ENCODE measurements around the gene HINT1. TPM values are rescaled to one million over a fixed set of nuclear protein-coding genes. Genes with fewer than 3 reads are reported as not detected.

Gene HINT1
- total and polyA plus RNA-seq, 7 donors: 205 to 441 (median 280) TPM

DNA sequence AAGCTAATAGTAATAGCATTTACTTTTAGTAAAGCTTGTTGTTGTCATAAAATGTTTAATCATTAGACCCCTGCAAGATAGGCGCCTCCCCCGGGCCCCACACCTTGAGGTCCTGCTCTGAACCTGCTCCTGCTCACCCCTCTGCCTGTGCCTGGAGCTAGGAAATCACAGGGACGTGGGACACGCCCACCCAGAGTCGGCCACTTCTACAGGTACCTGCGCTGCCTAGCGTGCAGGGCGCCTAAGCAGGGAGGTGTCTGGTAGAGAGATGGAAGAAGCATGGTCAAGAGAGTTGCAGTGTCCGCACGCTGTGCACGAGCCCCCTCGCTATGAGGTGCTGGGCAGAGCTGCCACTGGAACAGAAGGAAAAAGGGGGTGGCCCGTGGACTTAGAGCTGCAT is 52.6 kb downstream of the HINT1 start:
- no peak for DNase-seq
- no peak for TF ChIP-seq CTCF (IDR thresholded peaks at IDR 0.05)
- ATAC-seq: no peak
- Histone ChIP-seq H3K4me3 (no peak overlapping the region), H3K4me1 (no peaks in the 10 kb centered on the region), H3K27me3 (ENCODE audit: insufficient read depth in 3 of 3, low read length in 2 of 3) (no peaks in the 10 kb centered on the region), H3K36me3 (ENCODE audit: insufficient read depth in 1 of 2, low read depth in 1 of 2) (no peaks in the 10 kb centered on the region), H3K9me3 (no peaks in the 10 kb centered on the region), H3K27ac (no peak overlapping the region)
- 72 to 80% (median 78%) methylated on average over 13 of the region's 13 CpGs for WGBS, 3 donors
- intact Hi-C loops (cut with DNase I): loop anchor here (5.0 to 10.0 kb wide), 4 partner anchors 998 to 1340 kb away; partner anchors contain the start of gene CHSY3 (in 2 of the 2)

- no peak for DNase-seq
- WGBS, 3 donors: 25 to 33% (median 29%) methylated on average over 5 of the region's 5 CpGs
- no peaks in the 10 kb centered on the region for H3K27me3 ChIP-seq (ENCODE audit: insufficient read depth in 3 of 3, low read length in 2 of 3)
- H3K9me3 ChIP-seq: no peaks in the 10 kb centered on the region
- no peak for TF ChIP-seq CTCF (IDR thresholded peaks at IDR 0.05)
- H3K4me1 ChIP-seq: no peaks in the 10 kb centered on the region
- no peak overlapping the region for H3K27ac ChIP-seq
- no peak overlapping the region for H3K4me3 ChIP-seq
- H3K36me3 ChIP-seq (ENCODE audit: insufficient read depth in 1 of 2, low read depth in 1 of 2): no peaks in the 10 kb centered on the region
- no peak for ATAC-seq
- intact Hi-C loops (cut with DNase I): loop anchor here (5.0 to 10.0 kb wide), 4 partner anchors 995 to 1338 kb away; partner anchors contain the start of gene CHSY3 (in 2 of the 2)
Observed at GRCh38 chr5:131110256-131110594, 54.8 kb downstream of the HINT1 start.

GRCh38 chr5:131109540-131110255 is 55.4 kb downstream of the HINT1 start:
- DNase-seq (no peak), ATAC-seq (peak in 1 of 4 donors; percentile 65)
- Histone ChIP-seq H3K27me3 (ENCODE audit: insufficient read depth in 3 of 3, low read length in 2 of 3) (no peaks in the 10 kb centered on the region), H3K27ac (no peak overlapping the region), H3K4me1 (no peaks in the 10 kb centered on the region), H3K36me3 (ENCODE audit: insufficient read depth in 1 of 2, low read depth in 1 of 2) (no peaks in the 10 kb centered on the region), H3K9me3 (no peaks in the 10 kb centered on the region), H3K4me3 (no peak overlapping the region)
- peak; percentile 69 for TF ChIP-seq CTCF (IDR thresholded peaks at IDR 0.05)
- 35 to 42% (median 41%) methylated on average over 2 of the region's 2 CpGs for WGBS, 3 donors
- intact Hi-C loops (cut with DNase I): loop anchor here (5.0 to 10.0 kb wide), 4 partner anchors 995 to 1337 kb away; partner anchors contain the start of gene CHSY3 (in 2 of the 2)

Other genes with a start within 250 kb of the HINT1 start
- 10 to 100 TPM; 21.4 to 31.0 (median 26.1) TPM for gene LYRM7, start 5.7 kb upstream of the HINT1 start, total RNA-seq
- gene LYRM7, start 5.7 kb upstream of the HINT1 start, polyA plus RNA-seq: 10 to 100 TPM; 11.3 to 28.5 (median 12.5) TPM
- 10 to 100 TPM in 3 of 4 donors, 1 to 10 TPM in 1; 8.5 to 11.9 (median 10.5) TPM for gene CDC42SE2, start 98.8 kb upstream of the HINT1 start, total RNA-seq
- 10 to 100 TPM in 1 of 3 donors, 1 to 10 TPM in 2; 8.9 to 39.2 (median 9.6) TPM for gene CDC42SE2, start 98.8 kb upstream of the HINT1 start, polyA plus RNA-seq